GM12878 (cell line): ENCODE data around the gene CSH1. TPM values are rescaled to one million over a fixed set of nuclear protein-coding genes. Genes with fewer than 3 reads are reported as not detected.

ENCODE experiments used
- ATAC-seq: fragments of 200-7000 bp; cut with Tn5 transposase; 3 replicates; pipeline ENCODE4 v1.9.1; 2020; ENCODE audit warnings: mild to moderate bottlenecking, moderate library complexity
- BruUV-seq: library from RNA; stranded (reverse); fragments of 400-500 nt; replicated peaks from 2 replicates; lab custom pipeline; 2021; lab: Mats Ljungman, UMichigan
- CTCF ChIA-PET: fragments of 300-600 bp; sonication (Branson Sonifier 250); formaldehyde crosslinking; extraction: SDS; loops from one replicate; lab custom pipeline; 2021; ENCODE audit warnings: inconsistent platforms; lab: Yijun Ruan, JAX
- POLR2A ChIA-PET: fragments of 350-600 bp; formaldehyde crosslinking; extraction: SDS; loops from one replicate; lab custom pipeline; 2021; ENCODE audit warnings: inconsistent platforms; lab: Charles Lee
- RAD21 ChIA-PET: fragments of 300-600 bp; sonication (Branson Sonifier 250); formaldehyde crosslinking; loops from one replicate; lab custom pipeline; 2023; ENCODE audit warnings: antibody characterized with exemption; ENCODE audit not compliant: unreplicated experiment; lab: Charles Lee
- SMC1A ChIA-PET: fragments of 300-600 bp; sonication (Branson Sonifier 250); formaldehyde crosslinking; loops from one replicate; lab custom pipeline; 2023; ENCODE audit not compliant: unreplicated experiment, uncharacterized antibody; lab: Charles Lee
- DNase-seq: peaks from one replicate; pipeline ENCODE4 v3.0.0-alpha.2; 2011; ENCODE audit warnings: low read depth, low spot score
- FAIRE-seq: peaks from 3 replicates; lab custom pipeline; 2011; peaks lifted over from hg19 to GRCh38; lab: Jason Lieb, UNC
- H2AFZ ChIP-seq: 2 replicates; pipeline ENCODE4 v1.6.0; 2011; ENCODE audit warnings: low read depth, low read length, control low read depth; ENCODE audit not compliant: control insufficient read depth
- H3K27ac ChIP-seq: 2 replicates; pipeline ENCODE4 v1.5.1; 2011; ENCODE audit warnings: control low read depth; ENCODE audit not compliant: control insufficient read depth, insufficient read depth
- H3K27me3 ChIP-seq, 2 experiments: replicated peaks in 1 of 2; 2 replicates each; pipeline versions ENCODE4 v1.6.0 to v1.6.1; 2011; ENCODE audit warnings: low read length in 1 of 2; ENCODE audit not compliant: control insufficient read depth in 2 of 2, insufficient read depth in 2 of 2
- H3K36me3 ChIP-seq, 2 experiments: 2 replicates each; pipeline ENCODE4 v1.5.1; 2011; ENCODE audit warnings: low read length in 1 of 2; ENCODE audit not compliant: control insufficient read depth in 2 of 2, insufficient read depth in 2 of 2
- H3K4me1 ChIP-seq: 2 replicates; pipeline ENCODE4 v1.6.1; 2011; ENCODE audit warnings: mild to moderate bottlenecking, low read length, moderate library complexity, mixed read lengths; ENCODE audit not compliant: control insufficient read depth, insufficient read depth
- H3K4me2 ChIP-seq: 2 replicates; pipeline ENCODE4 v1.6.0; 2011; ENCODE audit warnings: control low read depth; ENCODE audit not compliant: control insufficient read depth, insufficient read depth
- H3K4me3 ChIP-seq: fragments of 200-600 bp; sonication (generic); 2 replicates; pipeline ENCODE4 v1.5.1; 2016
- H3K79me2 ChIP-seq: 2 replicates; pipeline ENCODE4 v1.6.0; 2011; ENCODE audit warnings: low read length; ENCODE audit not compliant: control insufficient read depth, insufficient read depth
- H3K9ac ChIP-seq: 2 replicates; pipeline ENCODE4 v1.8.0; 2011; ENCODE audit warnings: low read length, control low read depth, mixed read lengths; ENCODE audit not compliant: control insufficient read depth, insufficient read depth
- H3K9me3 ChIP-seq: replicated peaks from 3 replicates; pipeline ENCODE4 v1.5.1; 2011; ENCODE audit warnings: mild to moderate bottlenecking, low read length; ENCODE audit not compliant: control insufficient read depth, insufficient read depth
- H4K20me1 ChIP-seq: 2 replicates; pipeline ENCODE4 v1.6.0; 2011; ENCODE audit not compliant: control insufficient read depth, insufficient read depth
- CHD4 ChIP-seq: fragments of 200-600 bp; sonication (generic); IDR thresholded peaks from 2 replicates; pipeline ENCODE4 v1.6.1; 2016; ENCODE audit warnings: mild to moderate bottlenecking
- CTCF ChIP-seq, 3 experiments: IDR thresholded peaks in 2 of 3; conservative IDR thresholded peaks in 1 of 3; 2 replicates each; pipeline ENCODE4 v1.5.1; 2011; ENCODE audit warnings: low read depth in 3 of 3, low read length in 3 of 3, mild to moderate bottlenecking in 3 of 3, control low read depth in 2 of 3, moderate library complexity in 2 of 3, inconsistent platforms in 1 of 3, mixed read lengths in 1 of 3; ENCODE audit not compliant: control insufficient read depth in 2 of 3, insufficient read depth in 1 of 3; ENCODE audit errors: extremely low read depth in 1 of 3
- EZH2 ChIP-seq: IDR thresholded peaks from 2 replicates; pipeline ENCODE4 v1.6.1; 2012; ENCODE audit warnings: low read depth, mild to moderate bottlenecking, control low read depth, inconsistent platforms, low read length, borderline replicate concordance; ENCODE audit not compliant: control insufficient read depth
- HDGF ChIP-seq: fragments of 450-650 bp; IDR thresholded peaks from 2 replicates; pipeline ENCODE4 v1.6.1; 2016; ENCODE audit warnings: antibody characterized with exemption
- HSF1 ChIP-seq: fragments of 150-350 bp; IDR thresholded peaks from 2 replicates; pipeline ENCODE4 v1.6.1; 2014; ENCODE audit warnings: mild to moderate bottlenecking, low read depth, low read length
- IRF4 ChIP-seq: IDR thresholded peaks from 2 replicates; pipeline ENCODE4 v1.6.1; 2011; ENCODE audit warnings: low read depth, low read length
- MEF2B ChIP-seq: fragments of 450-650 bp; IDR thresholded peaks from 2 replicates; pipeline ENCODE4 v1.6.1; 2018; ENCODE audit warnings: mild to moderate bottlenecking, moderate library complexity; ENCODE audit not compliant: partially characterized antibody, poor library complexity, severe bottlenecking
- POLR2A ChIP-seq: IDR thresholded peaks from 2 replicates; pipeline ENCODE4 v1.6.1; 2011; ENCODE audit warnings: low read depth, mild to moderate bottlenecking, low read length
- RCOR1 ChIP-seq: conservative IDR thresholded peaks from 2 replicates; pipeline ENCODE4 v1.6.1; 2012; ENCODE audit warnings: low read depth, low read length, improper control_type of control experiment
- TAF1 ChIP-seq: IDR thresholded peaks from 2 replicates; pipeline ENCODE4 v1.6.1; 2011; ENCODE audit warnings: mild to moderate bottlenecking, low read depth, low read length, borderline replicate concordance
- TCF12 ChIP-seq: IDR thresholded peaks from 2 replicates; pipeline ENCODE4 v1.6.1; 2011; ENCODE audit warnings: low read depth, mild to moderate bottlenecking, low read length
- USF2 ChIP-seq: IDR thresholded peaks from 2 replicates; pipeline ENCODE4 v1.6.1; 2011; ENCODE audit warnings: low read depth, low read length, improper control_type of control experiment, borderline replicate concordance
- ZSCAN29 ChIP-seq: fragments of 450-650 bp; IDR thresholded peaks from 2 replicates; pipeline ENCODE4 v1.6.1; 2017; ENCODE audit warnings: mild to moderate bottlenecking, moderate library complexity
- WGBS: methylation state at CpG from one replicate; pipeline ENCODE4 v1.1.6; 2016; ENCODE audit warnings: low lambda C conversion rate; ENCODE audit not compliant: insufficient replicate concordance, insufficient coverage; ENCODE audit errors: missing lambda C conversion rate; 5-methylcytosine and 5-hydroxymethylcytosine counted together
- in situ Hi-C: fragments of 300-500 bp; cut with MboI; formaldehyde crosslinking; loops from 9 replicates; pipeline ENCODE4 v1.14.3; 2018; ENCODE audit warnings: mixed read lengths
- intact Hi-C: fragments of 100-400 bp; cut with micrococcal nuclease; formaldehyde crosslinking; loops from one replicate; pipeline ENCODE4 v1.14.2; 2022; ENCODE audit not compliant: unreplicated experiment
- polyA plus RNA-seq, 11 experiments: library from polyadenylated mRNA; depleted of rRNA in 4 of 11; unstranded in 6 of 11; stranded (reverse) in 5 of 11; fragments of >200 nt; fragmentation: Nextera tagmentation in 4 of 11; fragmentation: Illumina TruSeq in 1 of 11; extraction: Ambion mirVana in 4 of 11; extraction: Trizol in 1 of 11; gene quantifications; 1 replicate in 1 of 11; 2 replicates in 10 of 11; pipeline versions ENCODE4 v1.2.1 to v1.2.3, GENCODE V29; 2011 to 2016; ENCODE audit warnings: inconsistent platforms in 2 of 11, missing spikeins in 2 of 11, low read depth in 1 of 11
- total RNA-seq, 4 experiments: library from RNA; depleted of rRNA in 3 of 4; stranded (reverse); fragments of >200 nt in 3 of 4; fragmentation: Illumina TruSeq in 1 of 4; extraction: Trizol in 1 of 4; gene quantifications; 2 replicates each; pipeline versions ENCODE4 v1.2.1 to v1.2.3, GENCODE V29; 2013 to 2021

CSH1 gene
- total and polyA plus RNA-seq, 10 of the 15 experiments (the other 5 are each of a cell fraction or from before 2014, with no cell fraction given) = not detected

- TF ChIP-seq HSF1 (no peak), RCOR1 (no peak), CTCF (IDR thresholded peaks at IDR 0.05 in 2 of 3, conservative IDR thresholded peaks at IDR 0.05 in 1 of 3; ENCODE audit: control insufficient read depth in 2 of 3, extremely low read depth in 1 of 3, insufficient read depth in 1 of 3, low read depth in 3 of 3, low read length in 3 of 3) (peak; percentile 76 to 84 (median 80)), CHD4 (no peak), ZSCAN29 (no peak)
These were observed 47.3 kb downstream of the CSH1 start (continued) for GRCh38 chr17:63848834-63849689.

DNA sequence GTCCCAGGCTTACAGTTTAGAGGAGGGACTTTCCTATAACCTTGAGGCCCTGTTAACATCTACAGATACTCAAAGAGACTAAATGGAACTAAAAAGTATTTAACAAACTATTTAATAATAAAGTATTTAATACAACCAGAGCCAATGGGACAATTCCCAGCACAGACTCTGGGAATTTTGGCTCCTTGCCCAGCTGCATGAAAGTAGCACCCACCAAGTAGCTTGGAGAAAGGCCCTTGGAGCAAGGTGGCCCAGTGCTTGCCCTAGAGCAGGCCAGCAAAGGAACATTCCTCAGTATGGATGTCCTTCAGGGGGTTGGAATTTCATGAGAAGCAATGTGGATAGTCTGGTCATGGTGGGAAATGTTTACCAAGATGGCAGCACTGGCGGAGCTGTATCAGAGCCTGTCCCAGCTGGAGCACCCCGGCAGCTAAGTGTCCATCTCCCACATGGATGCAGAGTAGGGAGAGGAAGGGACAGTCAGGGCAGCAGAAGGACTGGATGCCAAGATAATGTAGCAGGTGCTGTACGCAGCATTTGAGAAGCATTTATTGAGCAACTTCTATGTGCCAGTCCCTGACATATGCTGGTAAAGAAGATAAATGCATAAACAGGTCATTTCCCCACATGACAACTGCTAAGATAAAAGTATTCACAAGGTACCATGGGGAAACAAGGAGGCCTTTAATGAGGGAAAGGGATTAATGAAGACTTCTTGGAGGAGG lies 48.7 kb downstream of the CSH1 start:
- no peak for ATAC-seq
- no peak overlapping the region for H3K4me2 ChIP-seq
- H2AFZ ChIP-seq = no peak overlapping the region; the same call in 1 of the 2 replicates
- ChIA-PET POLR2A (interaction anchor here (0.6 to 2.0 kb wide), 2 partner anchors 12 to 507 kb away, joined by 3 to 6 read pairs; no protein-coding TSS in a partner anchor), CTCF (interaction anchor here (1.0 to 7.0 kb wide), 4 partner anchors 13 to 35 kb away, joined by 3 to 51 read pairs (median 6); partner anchors contain the start of gene GH2), SMC1A (no interaction called here), RAD21 (no interaction called here)
- no TSS peak for BruUV-seq
- peaks cover 1% of the 10 kb centered on the region for H3K79me2 ChIP-seq
- H3K4me1 ChIP-seq = peaks cover 12% of the 10 kb centered on the region
- DNase-seq = no peak
- peaks cover 5% of the 10 kb centered on the region; the same call in 2 of the 3 replicates for H3K9me3 ChIP-seq
- no peaks in the 10 kb centered on the region for H3K27me3 ChIP-seq
- no peak overlapping the region for H3K9ac ChIP-seq
- no peak overlapping the region for H3K4me3 ChIP-seq
- 79% methylated on average over 3 of the region's 3 CpGs for WGBS
- no peak overlapping the region for H3K27ac ChIP-seq
- no peak for FAIRE-seq
- no peaks in the 10 kb centered on the region for H4K20me1 ChIP-seq
- intact Hi-C loops = no loop called here
- no peaks in the 10 kb centered on the region for H3K36me3 ChIP-seq
- in situ Hi-C loops = loop anchor here (10.0 to 25.0 kb wide), 2 partner anchors 410 to 657 kb away; partner anchors contain the start of genes CEP95, CYB561 and DDX5
- TF ChIP-seq EZH2 (no peak), TCF12 (no peak), CTCF (IDR thresholded peaks at IDR 0.05 in 2 of 3, conservative IDR thresholded peaks at IDR 0.05 in 1 of 3; ENCODE audit: control insufficient read depth in 2 of 3, extremely low read depth in 1 of 3, insufficient read depth in 1 of 3, low read depth in 3 of 3, low read length in 3 of 3) (no peak), TAF1 (no peak), HDGF (no peak), IRF4 (no peak), POLR2A (no peak), USF2 (no peak), MEF2B (no peak)
